Keratinocyte (primary cell): Measurements from ENCODE around the gene SUN2.

Experiments used
- EZH2 ChIP-seq: IDR thresholded peaks from one replicate; pipeline ENCODE4 v1.6.1; 2012; ENCODE audit warnings: inconsistent platforms, mild to moderate bottlenecking, low read length, moderate library complexity
- TF ChIP-seq, protein P1 (sequence below), 3 experiments: IDR thresholded peaks in 1 of 3; conservative IDR thresholded peaks in 1 of 3; optimal IDR thresholded peaks in 1 of 3; 2 replicates in 2 of 3; 3 replicates in 1 of 3; pipeline versions ENCODE3 to v1.5.1; 2011; ENCODE audit warnings: low read length in 3 of 3, mild to moderate bottlenecking in 3 of 3, moderate library complexity in 2 of 3, control low read depth in 1 of 3, inconsistent platforms in 1 of 3; ENCODE audit not compliant: insufficient read depth in 2 of 3; ENCODE audit errors: extremely low read depth in 1 of 3

DNA sequence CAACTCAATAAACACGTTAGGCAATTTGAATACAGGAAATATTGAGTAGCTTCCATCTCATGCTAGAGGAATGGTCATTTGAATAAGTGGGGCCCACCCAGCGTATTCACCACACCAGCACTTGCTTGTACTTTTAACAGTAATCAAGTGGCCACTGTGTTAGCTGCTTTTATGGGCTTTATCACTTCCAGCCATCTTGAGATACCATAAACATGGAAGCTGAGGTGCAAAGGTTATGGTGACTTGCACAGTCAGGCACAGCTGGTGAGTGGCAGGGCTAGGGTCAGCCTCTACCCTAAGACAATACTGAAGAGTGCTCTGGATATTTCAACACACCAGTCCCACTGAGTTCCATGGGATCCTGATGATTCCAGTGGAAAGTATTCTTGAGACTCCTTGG, 61.7 kb downstream of the SUN2 start:
- TF ChIP-seq, protein P1, sequence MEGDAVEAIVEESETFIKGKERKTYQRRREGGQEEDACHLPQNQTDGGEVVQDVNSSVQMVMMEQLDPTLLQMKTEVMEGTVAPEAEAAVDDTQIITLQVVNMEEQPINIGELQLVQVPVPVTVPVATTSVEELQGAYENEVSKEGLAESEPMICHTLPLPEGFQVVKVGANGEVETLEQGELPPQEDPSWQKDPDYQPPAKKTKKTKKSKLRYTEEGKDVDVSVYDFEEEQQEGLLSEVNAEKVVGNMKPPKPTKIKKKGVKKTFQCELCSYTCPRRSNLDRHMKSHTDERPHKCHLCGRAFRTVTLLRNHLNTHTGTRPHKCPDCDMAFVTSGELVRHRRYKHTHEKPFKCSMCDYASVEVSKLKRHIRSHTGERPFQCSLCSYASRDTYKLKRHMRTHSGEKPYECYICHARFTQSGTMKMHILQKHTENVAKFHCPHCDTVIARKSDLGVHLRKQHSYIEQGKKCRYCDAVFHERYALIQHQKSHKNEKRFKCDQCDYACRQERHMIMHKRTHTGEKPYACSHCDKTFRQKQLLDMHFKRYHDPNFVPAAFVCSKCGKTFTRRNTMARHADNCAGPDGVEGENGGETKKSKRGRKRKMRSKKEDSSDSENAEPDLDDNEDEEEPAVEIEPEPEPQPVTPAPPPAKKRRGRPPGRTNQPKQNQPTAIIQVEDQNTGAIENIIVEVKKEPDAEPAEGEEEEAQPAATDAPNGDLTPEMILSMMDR (optimal IDR thresholded peaks at IDR 0.05 in 1 of 3, IDR thresholded peaks at IDR 0.05 in 1 of 3, conservative IDR thresholded peaks at IDR 0.05 in 1 of 3; ENCODE audit: extremely low read depth in 1 of 3, insufficient read depth in 2 of 3, low read length in 3 of 3), result no peak
- no peak for TF ChIP-seq EZH2
